ENCODE data around the gene ZBTB16.
A peak's percentile ranks its signal among the peaks of the same experiment; 100 is the strongest.

DNA sequence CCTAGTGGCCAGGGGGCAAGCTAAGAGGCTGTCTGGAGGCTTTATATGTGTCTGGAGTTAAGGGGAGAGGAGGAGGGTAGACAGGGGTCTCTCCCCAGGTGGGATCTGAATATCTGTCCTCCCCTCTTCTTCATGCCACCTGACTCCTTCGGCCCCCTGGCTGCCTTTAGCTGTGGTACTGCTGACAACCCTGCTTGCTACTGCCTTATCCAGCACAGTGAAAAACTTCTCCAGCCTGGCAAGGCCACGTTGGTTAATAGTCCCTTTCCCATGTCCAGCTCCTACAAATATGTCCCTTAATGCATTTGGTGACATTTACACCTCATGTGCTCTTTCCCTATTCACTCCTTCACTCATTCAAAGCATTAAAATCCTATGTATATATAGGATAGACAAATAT is 194.3 kb downstream of the ZBTB16 start:
- TF ChIP-seq, protein P1, sequence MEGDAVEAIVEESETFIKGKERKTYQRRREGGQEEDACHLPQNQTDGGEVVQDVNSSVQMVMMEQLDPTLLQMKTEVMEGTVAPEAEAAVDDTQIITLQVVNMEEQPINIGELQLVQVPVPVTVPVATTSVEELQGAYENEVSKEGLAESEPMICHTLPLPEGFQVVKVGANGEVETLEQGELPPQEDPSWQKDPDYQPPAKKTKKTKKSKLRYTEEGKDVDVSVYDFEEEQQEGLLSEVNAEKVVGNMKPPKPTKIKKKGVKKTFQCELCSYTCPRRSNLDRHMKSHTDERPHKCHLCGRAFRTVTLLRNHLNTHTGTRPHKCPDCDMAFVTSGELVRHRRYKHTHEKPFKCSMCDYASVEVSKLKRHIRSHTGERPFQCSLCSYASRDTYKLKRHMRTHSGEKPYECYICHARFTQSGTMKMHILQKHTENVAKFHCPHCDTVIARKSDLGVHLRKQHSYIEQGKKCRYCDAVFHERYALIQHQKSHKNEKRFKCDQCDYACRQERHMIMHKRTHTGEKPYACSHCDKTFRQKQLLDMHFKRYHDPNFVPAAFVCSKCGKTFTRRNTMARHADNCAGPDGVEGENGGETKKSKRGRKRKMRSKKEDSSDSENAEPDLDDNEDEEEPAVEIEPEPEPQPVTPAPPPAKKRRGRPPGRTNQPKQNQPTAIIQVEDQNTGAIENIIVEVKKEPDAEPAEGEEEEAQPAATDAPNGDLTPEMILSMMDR (IDR thresholded peaks at IDR 0.05), result peak in 1 of 12 donors; percentile 11
- no peak for TF ChIP-seq POLR2A (IDR thresholded peaks at IDR 0.05)

Measured in heart left ventricle (tissue), 13 donors.